Endodermal cell (in vitro differentiated cells): Measurements from ENCODE around the gene SPDEF. TPM values are rescaled to one million over a fixed set of nuclear protein-coding genes. Genes with fewer than 3 reads are reported as not detected.

Experiments
- DNase-seq: peaks from one replicate; pipeline ENCODE4 v3.0.0-alpha.2; 2017
- H3K27ac ChIP-seq: 2 replicates; pipeline ENCODE4 v1.5.1; 2013; ENCODE audit warnings: mild to moderate bottlenecking, low read depth, low read length, moderate library complexity
- H3K27me3 ChIP-seq: 2 replicates; pipeline ENCODE4 v1.6.1; 2013; ENCODE audit warnings: mild to moderate bottlenecking, low read length, moderate library complexity; ENCODE audit not compliant: insufficient read depth, control insufficient read depth, poor library complexity, severe bottlenecking
- H3K36me3 ChIP-seq: 2 replicates; pipeline ENCODE4 v1.7.0; 2013; ENCODE audit warnings: mild to moderate bottlenecking, low read length, moderate library complexity; ENCODE audit not compliant: control insufficient read depth, insufficient read depth
- H3K4me1 ChIP-seq: one replicate; pipeline ENCODE4 v1.7.0; 2013; ENCODE audit warnings: low read length; ENCODE audit not compliant: control insufficient read depth, insufficient read depth
- H3K4me3 ChIP-seq: 2 replicates; pipeline ENCODE4 v1.5.1; 2013; ENCODE audit warnings: mild to moderate bottlenecking, low read length, moderate library complexity
- H3K9ac ChIP-seq: 2 replicates; pipeline ENCODE4 v1.6.1; 2013; ENCODE audit warnings: mild to moderate bottlenecking, low read length, moderate library complexity; ENCODE audit not compliant: poor library complexity, severe bottlenecking; ENCODE audit errors: extremely low read depth
- H3K9me3 ChIP-seq: 2 replicates; pipeline ENCODE4 v1.6.1; 2013; ENCODE audit warnings: mild to moderate bottlenecking, low read length, moderate library complexity; ENCODE audit not compliant: control insufficient read depth
- H3K27ac Mint-ChIP-seq: 2 replicates; pipeline ENCODE4 v1.8.0; 2020; ENCODE audit warnings: mixed read lengths
- H3K27me3 Mint-ChIP-seq: 2 replicates; pipeline ENCODE4 v1.8.0; 2021; ENCODE audit warnings: mild to moderate bottlenecking, mixed read lengths; ENCODE audit not compliant: insufficient read depth
- H3K36me3 Mint-ChIP-seq: 2 replicates; pipeline ENCODE4 v1.8.0; 2020; ENCODE audit warnings: low read depth, mixed read lengths
- H3K4me1 Mint-ChIP-seq: 2 replicates; pipeline ENCODE4 v1.8.0; 2020; ENCODE audit warnings: mixed read lengths
- H3K4me3 Mint-ChIP-seq: 2 replicates; pipeline ENCODE4 v1.8.0; 2020; ENCODE audit warnings: mild to moderate bottlenecking, moderate library complexity, mixed read lengths
- H3K9me3 Mint-ChIP-seq: 2 replicates; pipeline ENCODE4 v1.8.0; 2020; ENCODE audit warnings: mild to moderate bottlenecking, mixed read lengths
- WGBS, 2 experiments: methylation state at CpG; one replicate each; pipeline versions ENCODE4 v1.1.5 to v1.1.7; 2013; ENCODE audit warnings: missing lambda C conversion rate in 2 of 2, mixed read lengths in 1 of 2; ENCODE audit not compliant: insufficient coverage in 1 of 2, insufficient read length in 1 of 2; 5-methylcytosine and 5-hydroxymethylcytosine counted together
- total RNA-seq, 2 donors: library from RNA; stranded (reverse); fragmentation: NEBNext Ultra II Directional in 1 of 2; extraction: Animal tissue kit (Norgen Biotek cat#: 25700) in 1 of 2; gene quantifications; 2 replicates in 1 of 2; 3 replicates in 1 of 2; pipeline ENCODE4 v1.2.1, GENCODE V29; 2021
- TF ChIP-seq, protein P1 (sequence below): fragments of 200-600 bp; sonication (generic); conservative IDR thresholded peaks from 2 replicates; pipeline ENCODE4 v1.5.0; 2021; ENCODE audit warnings: antibody characterized with exemption, mild to moderate bottlenecking

Gene SPDEF
- total RNA-seq, 2 donors from 2014 or later, result 1.1 to 2.6 TPM

DNA sequence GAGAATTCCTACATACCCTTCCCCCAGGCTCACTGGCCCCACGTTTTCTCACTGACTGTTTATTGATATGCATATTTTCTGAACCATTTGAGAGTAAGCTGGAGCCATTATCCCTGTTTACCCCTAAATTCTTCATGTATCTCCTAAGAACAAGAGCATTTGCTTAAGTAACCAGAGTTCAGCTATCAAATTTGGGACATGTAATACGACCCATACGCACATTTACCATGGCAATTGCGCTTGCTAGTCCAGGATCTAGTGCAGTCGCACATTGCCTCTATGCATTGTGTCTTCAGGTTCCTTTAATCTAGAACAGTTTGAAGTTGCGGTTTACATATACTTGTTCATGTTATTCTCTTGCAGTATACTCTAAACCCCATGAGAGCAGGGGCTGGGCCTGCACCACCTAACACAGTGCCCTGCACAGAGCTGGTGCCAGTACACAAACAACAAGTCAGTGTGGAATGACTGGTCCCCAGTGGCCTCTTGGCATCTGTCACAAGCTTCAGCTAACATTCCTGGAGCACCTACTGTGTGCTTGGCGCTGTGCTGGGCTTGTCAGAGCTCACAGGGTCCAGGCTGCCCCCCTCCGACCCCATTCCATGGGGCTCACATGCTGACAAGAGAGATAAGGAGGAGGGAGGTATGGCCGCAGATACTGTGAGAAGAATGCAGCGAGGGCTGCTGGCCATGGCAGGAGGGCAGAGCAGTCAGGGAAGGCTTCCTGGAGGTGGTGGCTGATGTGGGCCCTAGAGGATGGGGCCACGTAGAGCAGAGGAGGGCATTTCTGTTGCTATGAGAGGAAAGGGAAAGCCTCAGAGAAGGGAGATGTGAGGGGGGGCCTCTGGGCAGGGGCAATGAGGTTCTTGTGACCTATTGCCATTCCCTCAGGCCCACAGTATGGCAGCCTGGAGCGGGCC is 28.1 kb downstream of the SPDEF start:
- Mint-ChIP-seq H3K9me3 (no peaks in the 10 kb centered on the region), H3K4me1 (peaks cover 1% of the 10 kb centered on the region), H3K27ac (no peak overlapping the region), H3K27me3 (peaks cover 8% of the 10 kb centered on the region), H3K4me3 (no peak overlapping the region), H3K36me3 (no peaks in the 10 kb centered on the region)
- Histone ChIP-seq H3K4me3 (no peak overlapping the region), H3K9me3 (no peaks in the 10 kb centered on the region), H3K9ac (no peak overlapping the region), H3K27me3 (no peaks in the 10 kb centered on the region), H3K36me3 (no peaks in the 10 kb centered on the region), H3K27ac (no peak overlapping the region), H3K4me1 (peaks cover 3% of the 10 kb centered on the region)
- TF ChIP-seq, protein P1, sequence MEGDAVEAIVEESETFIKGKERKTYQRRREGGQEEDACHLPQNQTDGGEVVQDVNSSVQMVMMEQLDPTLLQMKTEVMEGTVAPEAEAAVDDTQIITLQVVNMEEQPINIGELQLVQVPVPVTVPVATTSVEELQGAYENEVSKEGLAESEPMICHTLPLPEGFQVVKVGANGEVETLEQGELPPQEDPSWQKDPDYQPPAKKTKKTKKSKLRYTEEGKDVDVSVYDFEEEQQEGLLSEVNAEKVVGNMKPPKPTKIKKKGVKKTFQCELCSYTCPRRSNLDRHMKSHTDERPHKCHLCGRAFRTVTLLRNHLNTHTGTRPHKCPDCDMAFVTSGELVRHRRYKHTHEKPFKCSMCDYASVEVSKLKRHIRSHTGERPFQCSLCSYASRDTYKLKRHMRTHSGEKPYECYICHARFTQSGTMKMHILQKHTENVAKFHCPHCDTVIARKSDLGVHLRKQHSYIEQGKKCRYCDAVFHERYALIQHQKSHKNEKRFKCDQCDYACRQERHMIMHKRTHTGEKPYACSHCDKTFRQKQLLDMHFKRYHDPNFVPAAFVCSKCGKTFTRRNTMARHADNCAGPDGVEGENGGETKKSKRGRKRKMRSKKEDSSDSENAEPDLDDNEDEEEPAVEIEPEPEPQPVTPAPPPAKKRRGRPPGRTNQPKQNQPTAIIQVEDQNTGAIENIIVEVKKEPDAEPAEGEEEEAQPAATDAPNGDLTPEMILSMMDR, result no peak
- no peak for DNase-seq
- WGBS, 2 experiments, result 89% methylated on average over 9 to 12 of the region's 12 CpGs

DNA sequence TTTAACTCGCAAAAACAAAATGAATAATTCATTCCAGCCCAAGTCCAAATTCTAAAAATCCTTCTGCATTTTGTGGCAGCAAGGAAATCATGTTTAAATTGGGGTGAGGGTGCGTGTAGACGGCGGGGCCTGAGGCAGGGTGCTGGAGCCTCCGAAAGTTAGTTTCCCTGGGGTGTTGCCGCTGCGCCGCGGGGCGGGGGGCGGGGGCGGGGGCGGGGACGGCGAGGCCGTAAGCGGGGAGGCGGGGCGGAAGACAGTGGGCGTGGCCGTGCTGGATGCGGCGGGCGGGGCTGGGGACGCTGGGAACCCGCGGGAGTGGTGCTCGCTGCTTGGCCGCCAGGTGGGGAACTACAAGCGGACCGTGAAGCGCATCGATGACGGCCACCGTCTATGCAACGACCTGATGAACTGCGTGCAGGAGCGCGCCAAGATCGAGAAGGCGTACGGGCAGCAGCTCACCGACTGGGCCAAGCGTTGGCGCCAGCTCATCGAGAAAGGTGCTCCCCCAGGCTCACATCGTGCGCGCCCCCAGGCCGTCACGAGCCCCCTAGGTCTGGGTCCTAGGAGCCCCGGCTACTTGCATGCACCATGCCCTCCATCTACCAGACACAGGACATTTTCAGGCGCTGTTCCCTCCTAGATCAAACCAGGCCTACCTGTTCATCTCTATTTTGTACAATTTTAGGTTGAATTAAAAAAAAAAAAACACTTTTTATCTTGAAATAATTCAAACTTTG is 29.0 kb downstream of the SPDEF start:
- WGBS, 2 experiments, result 5 to 7% methylated on average over 20 to 53 of the region's 53 CpGs

More for the DNA sequence above, 29.0 kb downstream of the SPDEF start:
- no peak overlapping the region for H3K9ac ChIP-seq
- no peaks in the 10 kb centered on the region for H3K9me3 ChIP-seq
- H3K27me3 ChIP-seq, result no peaks in the 10 kb centered on the region
- DNase-seq, result peak; percentile 98
- H3K27ac ChIP-seq, result no peak overlapping the region
- H3K36me3 ChIP-seq, result no peaks in the 10 kb centered on the region
- H3K27ac Mint-ChIP-seq, result no peak overlapping the region
- no peaks in the 10 kb centered on the region for H3K9me3 Mint-ChIP-seq
- no peaks in the 10 kb centered on the region for H3K36me3 Mint-ChIP-seq
- no peak overlapping the region for H3K4me3 ChIP-seq
- TF ChIP-seq, protein P1, result peak; percentile 88
- peaks cover 1% of the 10 kb centered on the region for H3K4me1 Mint-ChIP-seq
- peaks cover 8% of the 10 kb centered on the region for H3K27me3 Mint-ChIP-seq
- peak overlapping the region; percentile 36 for H3K4me3 Mint-ChIP-seq
- peaks cover 3% of the 10 kb centered on the region for H3K4me1 ChIP-seq
